Neural cell (in vitro differentiated cells): ENCODE data around the gene CSMD2. TPM values are rescaled to one million over a fixed set of nuclear protein-coding genes. Genes with fewer than 3 reads are reported as not detected.

Experiments
- H2AFZ ChIP-seq: fragments of 200-600, 300-800 bp; sonication (generic), shearing (Covaris generic); 2 replicates; pipeline ENCODE4 v1.6.0; 2014; ENCODE audit warnings: low read depth, mild to moderate bottlenecking, antibody characterized with exemption, low read length, moderate library complexity
- H3F3A ChIP-seq: fragments of 200-600 bp; shearing (Covaris generic); 2 replicates; pipeline ENCODE4 v1.6.1; 2016; ENCODE audit warnings: mild to moderate bottlenecking, moderate library complexity, mixed read lengths, antibody characterized with exemption, low read length; ENCODE audit not compliant: insufficient read depth, poor library complexity, severe bottlenecking
- H3K27ac ChIP-seq: fragments of 200-600, 300-800 bp; sonication (generic), shearing (Covaris generic); 2 replicates; pipeline ENCODE4 v1.5.1; 2014; ENCODE audit warnings: mild to moderate bottlenecking, low read length, moderate library complexity
- H3K27me3 ChIP-seq: fragments of 300-800, 200-600 bp; sonication (generic), shearing (Covaris generic); 2 replicates; pipeline ENCODE4 v1.6.0; 2014; ENCODE audit warnings: mild to moderate bottlenecking, low read depth, low read length, moderate library complexity; ENCODE audit not compliant: insufficient read depth
- H3K36me3 ChIP-seq: fragments of 300-800, 200-600 bp; sonication (generic), shearing (Covaris generic); 2 replicates; pipeline ENCODE4 v1.5.1; 2014; ENCODE audit warnings: mild to moderate bottlenecking, antibody characterized with exemption, low read length, moderate library complexity; ENCODE audit not compliant: insufficient read depth
- H3K4me2 ChIP-seq: fragments of 300-800, 200-600 bp; sonication (generic), shearing (Covaris generic); 2 replicates; pipeline ENCODE4 v1.6.0; 2014; ENCODE audit warnings: mild to moderate bottlenecking, low read length
- H3K4me3 ChIP-seq: fragments of 300-800, 200-600 bp; sonication (generic), shearing (Covaris generic); 2 replicates; pipeline ENCODE4 v1.5.1; 2014; ENCODE audit warnings: mild to moderate bottlenecking, low read length, moderate library complexity
- H3K79me2 ChIP-seq: fragments of 200-600 bp; shearing (Covaris generic); replicated peaks from 2 replicates; pipeline ENCODE4 v1.6.0; 2014; ENCODE audit warnings: mild to moderate bottlenecking, low read length, moderate library complexity; ENCODE audit not compliant: insufficient read depth
- H3K9ac ChIP-seq: fragments of 300-800, 200-600 bp; sonication (generic), shearing (Covaris generic); 2 replicates; pipeline ENCODE4 v1.6.1; 2016; ENCODE audit warnings: mild to moderate bottlenecking, low read length, mixed read lengths
- H3K9me2 ChIP-seq: fragments of 200-600 bp; shearing (Covaris generic); 2 replicates; pipeline ENCODE4 v1.6.1; 2016; ENCODE audit warnings: mild to moderate bottlenecking, low read length, mixed read lengths; ENCODE audit not compliant: insufficient read depth
- H3K9me3 ChIP-seq: fragments of 200-600, 300-800 bp; sonication (generic), shearing (Covaris generic); 2 replicates; pipeline ENCODE4 v1.6.1; 2016; ENCODE audit warnings: mild to moderate bottlenecking, mixed run types, low read length, moderate library complexity, mixed read lengths
- H4K20me1 ChIP-seq: fragments of 200-600 bp; shearing (Covaris generic); 2 replicates; pipeline ENCODE4 v1.6.1; 2016; ENCODE audit warnings: mild to moderate bottlenecking, mixed run types; ENCODE audit not compliant: insufficient read depth
- CTCF ChIP-seq: fragments of 450-650 bp; IDR thresholded peaks from 2 replicates; pipeline ENCODE4 v1.5.1; 2014; ENCODE audit warnings: antibody characterized with exemption, mild to moderate bottlenecking, moderate library complexity; ENCODE audit not compliant: poor library complexity, severe bottlenecking
- EP300 ChIP-seq: fragments of 450-650 bp; conservative IDR thresholded peaks from 2 replicates; pipeline ENCODE4 v1.6.1; 2014; ENCODE audit warnings: antibody characterized with exemption, mild to moderate bottlenecking, moderate library complexity; ENCODE audit not compliant: poor library complexity, severe bottlenecking
- EZH2 ChIP-seq: fragments of 200-600, 300-800 bp; shearing (Covaris generic), sonication (generic); IDR thresholded peaks from 2 replicates; pipeline ENCODE4 v1.6.1; 2014; ENCODE audit warnings: antibody characterized with exemption, low read length, borderline replicate concordance, mild to moderate bottlenecking; ENCODE audit not compliant: insufficient read depth, poor library complexity, severe bottlenecking
- MXI1 ChIP-seq: fragments of 450-650 bp; conservative IDR thresholded peaks from 2 replicates; pipeline ENCODE4 v1.6.1; 2014; ENCODE audit warnings: antibody characterized with exemption, mild to moderate bottlenecking; ENCODE audit not compliant: poor library complexity, severe bottlenecking
- POLR2AphosphoS5 ChIP-seq: IDR thresholded peaks from 2 replicates; pipeline ENCODE4 v1.6.1; 2012
- RAD21 ChIP-seq: fragments of 450-650 bp; conservative IDR thresholded peaks from 2 replicates; pipeline ENCODE4 v1.6.1; 2014; ENCODE audit warnings: antibody characterized with exemption, mild to moderate bottlenecking, moderate library complexity
- REST ChIP-seq: IDR thresholded peaks from 2 replicates; pipeline ENCODE4 v1.6.1; 2012; ENCODE audit warnings: borderline replicate concordance
- SMC3 ChIP-seq: fragments of 450-650 bp; conservative IDR thresholded peaks from 2 replicates; pipeline ENCODE4 v1.6.1; 2014; ENCODE audit warnings: antibody characterized with exemption, mild to moderate bottlenecking, moderate library complexity; ENCODE audit not compliant: poor library complexity
- TAF1 ChIP-seq: IDR thresholded peaks from 2 replicates; pipeline ENCODE4 v1.6.1; 2012; ENCODE audit warnings: low read depth
- polyA plus RNA-seq: library from polyadenylated mRNA; depleted of rRNA; stranded (reverse); fragments of >200 nt; gene quantifications from 2 replicates; pipeline ENCODE4 v1.2.3, GENCODE V29; 2014

The CSMD2 gene
- polyA plus RNA-seq, 1 donor from 2014 or later = 9.6 TPM

DNA sequence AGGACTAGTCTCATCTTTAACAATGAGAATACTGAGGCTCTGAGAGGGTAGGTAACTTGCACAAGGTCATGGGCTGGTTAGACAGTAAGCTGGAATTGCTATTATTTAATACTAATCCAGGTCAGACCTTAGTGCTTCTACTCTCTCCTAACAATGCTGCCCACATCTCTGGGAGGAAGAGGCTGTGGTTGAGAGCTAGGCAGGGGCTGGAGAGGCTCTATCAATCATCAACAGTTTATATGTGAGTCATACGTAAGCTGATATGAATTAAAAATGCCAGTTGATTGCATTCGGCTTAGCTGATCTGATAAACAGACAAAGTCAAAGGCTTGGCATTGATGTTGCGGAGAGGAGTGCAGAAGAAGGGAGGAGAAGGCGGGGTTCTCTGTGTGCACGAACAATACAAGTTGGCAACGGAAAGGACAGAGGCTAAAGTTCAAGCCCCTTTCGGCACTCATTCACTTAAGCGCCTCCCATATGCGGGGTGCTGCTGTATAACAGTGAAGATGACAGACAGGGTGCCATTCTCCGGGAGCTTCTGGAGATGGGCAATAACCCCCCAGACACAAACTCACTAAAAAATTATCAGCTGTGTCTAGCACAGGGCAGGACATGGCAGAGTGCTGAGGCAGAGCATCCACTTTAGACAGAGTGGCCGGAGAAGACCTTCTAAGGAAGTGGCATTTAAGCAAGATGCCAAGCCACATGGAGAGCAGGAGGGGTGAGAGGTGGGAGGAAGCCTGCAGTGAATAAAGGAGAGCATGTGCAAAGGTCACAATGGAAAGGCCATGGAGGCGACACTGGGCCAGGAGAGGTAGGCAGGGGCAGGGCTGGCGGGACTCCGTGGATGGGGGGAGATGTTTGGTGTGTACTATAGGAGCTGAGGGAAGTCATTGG is 497.4 kb downstream of the CSMD2 start:
- TF ChIP-seq SMC3 (no peak), CTCF (no peak), RAD21 (no peak), POLR2AphosphoS5 (no peak), EP300 (no peak)
- Histone ChIP-seq H3K9me2 (no peaks in the 10 kb centered on the region), H3K27me3 (no peaks in the 10 kb centered on the region), H3K27ac (no peak overlapping the region), H3K4me3 (no peak overlapping the region), H3F3A (no peaks in the 10 kb centered on the region), H3K9ac (no peak overlapping the region), H3K9me3 (peaks cover 4% of the 10 kb centered on the region), H4K20me1 (no peaks in the 10 kb centered on the region), H2AFZ (no peak overlapping the region), H3K36me3 (no peaks in the 10 kb centered on the region), H3K79me2 (no peaks in the 10 kb centered on the region), H3K4me2 (no peak overlapping the region)

DNA sequence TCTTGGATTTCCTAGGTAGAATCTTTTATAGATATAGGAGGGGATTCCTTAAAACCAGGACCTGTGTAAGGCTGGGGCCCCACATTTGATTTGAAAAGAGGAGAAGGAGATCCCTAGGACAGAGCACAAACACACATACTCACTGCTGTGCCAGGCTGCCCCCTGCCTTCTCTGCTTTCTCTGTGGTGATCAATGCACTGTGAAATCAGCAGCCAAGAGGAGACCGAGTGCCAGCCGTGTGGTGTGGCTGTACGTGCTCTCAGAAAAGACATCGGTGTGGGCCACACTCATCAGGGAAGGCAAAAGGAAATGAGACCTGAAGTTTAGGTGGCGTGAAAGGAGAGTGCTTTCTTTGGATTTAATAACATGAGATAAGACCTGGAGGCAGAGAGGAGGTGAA is 498.4 kb downstream of the CSMD2 start:
- Histone ChIP-seq H3K4me3 (no peak overlapping the region), H3K79me2 (no peaks in the 10 kb centered on the region), H3K27ac (no peak overlapping the region), H3K27me3 (no peaks in the 10 kb centered on the region), H2AFZ (no peak overlapping the region), H3K9me2 (no peaks in the 10 kb centered on the region), H3K9me3 (peaks cover 4% of the 10 kb centered on the region), H3K4me2 (no peak overlapping the region), H3F3A (no peaks in the 10 kb centered on the region), H3K9ac (no peak overlapping the region), H3K36me3 (no peaks in the 10 kb centered on the region), H4K20me1 (no peaks in the 10 kb centered on the region)
- TF ChIP-seq EZH2 = no peak
- no peak for TF ChIP-seq EP300
- no peak for TF ChIP-seq TAF1
- TF ChIP-seq POLR2AphosphoS5 = no peak
- no peak for TF ChIP-seq RAD21
- no peak for TF ChIP-seq MXI1
- no peak for TF ChIP-seq CTCF
- no peak for TF ChIP-seq REST
- no peak for TF ChIP-seq SMC3
